ENCODE data around the gene PECR. TPM values are rescaled to one million over a fixed set of nuclear protein-coding genes. Genes with fewer than 3 reads are reported as not detected.

PECR gene
- total RNA-seq, 1 experiment from 2014 or later, result 13.9 TPM

DNA sequence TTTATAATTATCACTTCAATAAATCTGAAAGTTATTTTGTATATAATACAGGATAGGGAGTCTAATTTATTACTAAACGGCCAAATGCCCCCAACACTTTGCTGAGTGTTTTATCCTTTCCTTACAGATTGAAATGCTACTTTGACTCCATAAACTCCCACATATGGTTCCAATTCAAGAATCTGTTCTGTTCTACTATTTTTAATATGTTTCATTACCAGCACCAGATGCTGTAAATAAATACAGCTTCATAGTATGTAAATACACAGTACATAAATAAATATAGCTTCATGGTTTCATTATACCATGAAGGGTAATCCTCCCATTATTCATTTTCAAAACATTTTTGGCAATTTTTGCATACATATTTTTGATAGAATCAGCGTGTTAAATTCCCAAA is 34.2 kb downstream of the PECR start (continued):
- TF ChIP-seq, protein P1, sequence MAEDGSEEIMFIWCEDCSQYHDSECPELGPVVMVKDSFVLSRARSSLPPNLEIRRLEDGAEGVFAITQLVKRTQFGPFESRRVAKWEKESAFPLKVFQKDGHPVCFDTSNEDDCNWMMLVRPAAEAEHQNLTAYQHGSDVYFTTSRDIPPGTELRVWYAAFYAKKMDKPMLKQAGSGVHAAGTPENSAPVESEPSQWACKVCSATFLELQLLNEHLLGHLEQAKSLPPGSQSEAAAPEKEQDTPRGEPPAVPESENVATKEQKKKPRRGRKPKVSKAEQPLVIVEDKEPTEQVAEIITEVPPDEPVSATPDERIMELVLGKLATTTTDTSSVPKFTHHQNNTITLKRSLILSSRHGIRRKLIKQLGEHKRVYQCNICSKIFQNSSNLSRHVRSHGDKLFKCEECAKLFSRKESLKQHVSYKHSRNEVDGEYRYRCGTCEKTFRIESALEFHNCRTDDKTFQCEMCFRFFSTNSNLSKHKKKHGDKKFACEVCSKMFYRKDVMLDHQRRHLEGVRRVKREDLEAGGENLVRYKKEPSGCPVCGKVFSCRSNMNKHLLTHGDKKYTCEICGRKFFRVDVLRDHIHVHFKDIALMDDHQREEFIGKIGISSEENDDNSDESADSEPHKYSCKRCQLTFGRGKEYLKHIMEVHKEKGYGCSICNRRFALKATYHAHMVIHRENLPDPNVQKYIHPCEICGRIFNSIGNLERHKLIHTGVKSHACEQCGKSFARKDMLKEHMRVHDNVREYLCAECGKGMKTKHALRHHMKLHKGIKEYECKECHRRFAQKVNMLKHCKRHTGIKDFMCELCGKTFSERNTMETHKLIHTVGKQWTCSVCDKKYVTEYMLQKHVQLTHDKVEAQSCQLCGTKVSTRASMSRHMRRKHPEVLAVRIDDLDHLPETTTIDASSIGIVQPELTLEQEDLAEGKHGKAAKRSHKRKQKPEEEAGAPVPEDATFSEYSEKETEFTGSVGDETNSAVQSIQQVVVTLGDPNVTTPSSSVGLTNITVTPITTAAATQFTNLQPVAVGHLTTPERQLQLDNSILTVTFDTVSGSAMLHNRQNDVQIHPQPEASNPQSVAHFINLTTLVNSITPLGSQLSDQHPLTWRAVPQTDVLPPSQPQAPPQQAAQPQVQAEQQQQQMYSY (CRISPR knock-in tag; IDR thresholded peaks at IDR 0.05), result no peak

DNA sequence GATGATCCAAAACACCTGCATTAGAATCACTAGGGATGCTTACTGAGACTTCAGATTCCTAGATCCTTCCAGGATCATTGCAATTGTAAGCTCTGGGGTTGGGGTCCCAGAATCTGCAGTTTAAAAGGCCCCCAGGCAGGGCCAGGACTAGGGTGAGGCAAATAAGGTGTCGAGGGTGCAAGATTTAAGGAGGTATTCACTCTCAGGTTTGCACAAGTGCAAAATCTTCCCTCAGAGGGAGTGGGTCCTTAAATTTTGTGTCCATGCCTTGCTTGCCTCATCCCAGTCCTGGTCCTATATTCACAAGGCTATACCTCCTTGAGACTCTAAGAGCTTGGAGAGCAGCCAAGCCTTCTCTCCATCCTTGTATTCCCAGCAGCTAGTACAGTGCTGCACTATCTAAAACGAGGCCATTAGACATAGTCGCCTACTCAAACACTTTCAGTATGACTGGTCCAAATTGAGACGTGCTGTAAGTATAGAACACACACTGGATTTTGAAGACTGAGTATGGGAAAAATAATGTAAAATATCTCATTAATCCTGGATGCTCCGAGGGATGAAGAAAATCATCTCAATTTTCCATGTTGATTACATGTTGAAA is 36.6 kb downstream of the PECR start:
- no peak overlapping the region for H3K4me3 Mint-ChIP-seq
- ATAC-seq (no peak), DNase-seq (ENCODE audit: low spot score) (no peak)
- H3K27ac Mint-ChIP-seq, result no peak overlapping the region
- no peaks in the 10 kb centered on the region for H3K4me1 Mint-ChIP-seq
- no peaks in the 10 kb centered on the region for H3K27me3 Mint-ChIP-seq (ENCODE audit: low read depth)
- H3K9me3 Mint-ChIP-seq, result no peaks in the 10 kb centered on the region
- ChIA-PET POLR2A (no interaction called here), CTCF (interaction anchor here (1.5 to 2.3 kb wide), 2 partner anchors 11 to 21 kb away, joined by 4 to 7 read pairs; no protein-coding TSS in a partner anchor)
- peaks cover 24% of the 10 kb centered on the region for H3K36me3 Mint-ChIP-seq
- TF ChIP-seq GTF2I (CRISPR knock-in tag; conservative IDR thresholded peaks at IDR 0.05), result no peak
- TF ChIP-seq ZNF396 (CRISPR knock-in tag; IDR thresholded peaks at IDR 0.05; ENCODE audit: borderline replicate concordance), result no peak
- TF ChIP-seq OVOL2 (CRISPR knock-in tag; IDR thresholded peaks at IDR 0.05; ENCODE audit: borderline replicate concordance), result no peak
- TF ChIP-seq ATF1 (CRISPR knock-in tag; IDR thresholded peaks at IDR 0.05), result no peak
- no peak for TF ChIP-seq TCF7 (CRISPR knock-in tag; IDR thresholded peaks at IDR 0.05; ENCODE audit: low read depth)
- TF ChIP-seq ZNF138 (CRISPR knock-in tag; conservative IDR thresholded peaks at IDR 0.05), result no peak
- TF ChIP-seq ELF4 (CRISPR knock-in tag; IDR thresholded peaks at IDR 0.05; ENCODE audit: low read depth), result no peak
- TF ChIP-seq, protein P2, sequence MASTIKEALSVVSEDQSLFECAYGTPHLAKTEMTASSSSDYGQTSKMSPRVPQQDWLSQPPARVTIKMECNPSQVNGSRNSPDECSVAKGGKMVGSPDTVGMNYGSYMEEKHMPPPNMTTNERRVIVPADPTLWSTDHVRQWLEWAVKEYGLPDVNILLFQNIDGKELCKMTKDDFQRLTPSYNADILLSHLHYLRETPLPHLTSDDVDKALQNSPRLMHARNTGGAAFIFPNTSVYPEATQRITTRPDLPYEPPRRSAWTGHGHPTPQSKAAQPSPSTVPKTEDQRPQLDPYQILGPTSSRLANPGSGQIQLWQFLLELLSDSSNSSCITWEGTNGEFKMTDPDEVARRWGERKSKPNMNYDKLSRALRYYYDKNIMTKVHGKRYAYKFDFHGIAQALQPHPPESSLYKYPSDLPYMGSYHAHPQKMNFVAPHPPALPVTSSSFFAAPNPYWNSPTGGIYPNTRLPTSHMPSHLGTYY (CRISPR knock-in tag; IDR thresholded peaks at IDR 0.05), result no peak
- TF ChIP-seq ZNF263 (CRISPR knock-in tag; IDR thresholded peaks at IDR 0.05; ENCODE audit: low read depth), result no peak
- TF ChIP-seq, protein P3, sequence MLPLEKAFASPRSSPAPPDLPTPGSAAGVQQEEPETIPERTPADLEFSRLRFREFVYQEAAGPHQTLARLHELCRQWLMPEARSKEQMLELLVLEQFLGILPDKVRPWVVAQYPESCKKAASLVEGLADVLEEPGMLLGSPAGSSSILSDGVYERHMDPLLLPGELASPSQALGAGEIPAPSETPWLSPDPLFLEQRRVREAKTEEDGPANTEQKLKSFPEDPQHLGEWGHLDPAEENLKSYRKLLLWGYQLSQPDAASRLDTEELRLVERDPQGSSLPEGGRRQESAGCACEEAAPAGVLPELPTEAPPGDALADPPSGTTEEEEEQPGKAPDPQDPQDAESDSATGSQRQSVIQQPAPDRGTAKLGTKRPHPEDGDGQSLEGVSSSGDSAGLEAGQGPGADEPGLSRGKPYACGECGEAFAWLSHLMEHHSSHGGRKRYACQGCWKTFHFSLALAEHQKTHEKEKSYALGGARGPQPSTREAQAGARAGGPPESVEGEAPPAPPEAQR (CRISPR knock-in tag; IDR thresholded peaks at IDR 0.05), result no peak

DNA sequence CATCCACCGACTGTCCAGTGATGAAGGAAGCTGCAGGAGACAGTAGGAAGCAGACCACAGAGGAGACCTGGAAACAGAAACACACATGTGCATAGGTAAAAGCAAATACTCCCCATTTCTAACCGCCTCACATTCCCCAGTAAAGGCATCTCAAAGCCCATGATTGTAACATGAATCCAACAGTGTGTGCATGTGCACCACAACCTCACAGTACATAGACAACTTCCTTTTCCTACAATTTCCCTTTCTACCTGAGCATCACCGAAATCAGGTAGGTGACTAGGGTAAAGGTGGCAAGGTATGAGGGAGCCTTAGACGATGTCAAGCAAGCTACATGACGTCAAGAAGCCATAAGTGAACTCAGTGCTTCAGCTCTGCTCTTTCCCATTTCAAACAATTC is 37.7 kb downstream of the PECR start:
- ATAC-seq (no peak), DNase-seq (ENCODE audit: low spot score) (no peak)
- CTCF ChIA-PET, result interaction anchor here (1.5 to 2.3 kb wide), 2 partner anchors 10 to 20 kb away, joined by 4 to 7 read pairs; no protein-coding TSS in a partner anchor
- no peaks in the 10 kb centered on the region for H3K9me3 Mint-ChIP-seq
- no peak overlapping the region for H3K27ac Mint-ChIP-seq
- no peaks in the 10 kb centered on the region for H3K27me3 Mint-ChIP-seq (ENCODE audit: low read depth)
- POLR2A ChIA-PET, result no interaction called here
- H3K4me3 Mint-ChIP-seq, result no peak overlapping the region
- H3K4me1 Mint-ChIP-seq, result no peaks in the 10 kb centered on the region
- TF ChIP-seq SMAD4 (CRISPR knock-in tag; IDR thresholded peaks at IDR 0.05) (no peak), ZBTB21 (CRISPR knock-in tag; IDR thresholded peaks at IDR 0.05; ENCODE audit: borderline replicate concordance) (no peak), JAZF1 (CRISPR knock-in tag; IDR thresholded peaks at IDR 0.05) (no peak)
- TF ChIP-seq, protein P4, sequence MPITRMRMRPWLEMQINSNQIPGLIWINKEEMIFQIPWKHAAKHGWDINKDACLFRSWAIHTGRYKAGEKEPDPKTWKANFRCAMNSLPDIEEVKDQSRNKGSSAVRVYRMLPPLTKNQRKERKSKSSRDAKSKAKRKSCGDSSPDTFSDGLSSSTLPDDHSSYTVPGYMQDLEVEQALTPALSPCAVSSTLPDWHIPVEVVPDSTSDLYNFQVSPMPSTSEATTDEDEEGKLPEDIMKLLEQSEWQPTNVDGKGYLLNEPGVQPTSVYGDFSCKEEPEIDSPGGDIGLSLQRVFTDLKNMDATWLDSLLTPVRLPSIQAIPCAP (CRISPR knock-in tag; IDR thresholded peaks at IDR 0.05), result no peak
- TF ChIP-seq, protein P5, sequence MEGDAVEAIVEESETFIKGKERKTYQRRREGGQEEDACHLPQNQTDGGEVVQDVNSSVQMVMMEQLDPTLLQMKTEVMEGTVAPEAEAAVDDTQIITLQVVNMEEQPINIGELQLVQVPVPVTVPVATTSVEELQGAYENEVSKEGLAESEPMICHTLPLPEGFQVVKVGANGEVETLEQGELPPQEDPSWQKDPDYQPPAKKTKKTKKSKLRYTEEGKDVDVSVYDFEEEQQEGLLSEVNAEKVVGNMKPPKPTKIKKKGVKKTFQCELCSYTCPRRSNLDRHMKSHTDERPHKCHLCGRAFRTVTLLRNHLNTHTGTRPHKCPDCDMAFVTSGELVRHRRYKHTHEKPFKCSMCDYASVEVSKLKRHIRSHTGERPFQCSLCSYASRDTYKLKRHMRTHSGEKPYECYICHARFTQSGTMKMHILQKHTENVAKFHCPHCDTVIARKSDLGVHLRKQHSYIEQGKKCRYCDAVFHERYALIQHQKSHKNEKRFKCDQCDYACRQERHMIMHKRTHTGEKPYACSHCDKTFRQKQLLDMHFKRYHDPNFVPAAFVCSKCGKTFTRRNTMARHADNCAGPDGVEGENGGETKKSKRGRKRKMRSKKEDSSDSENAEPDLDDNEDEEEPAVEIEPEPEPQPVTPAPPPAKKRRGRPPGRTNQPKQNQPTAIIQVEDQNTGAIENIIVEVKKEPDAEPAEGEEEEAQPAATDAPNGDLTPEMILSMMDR (IDR thresholded peaks at IDR 0.05), result no peak
- TF ChIP-seq, protein P6, sequence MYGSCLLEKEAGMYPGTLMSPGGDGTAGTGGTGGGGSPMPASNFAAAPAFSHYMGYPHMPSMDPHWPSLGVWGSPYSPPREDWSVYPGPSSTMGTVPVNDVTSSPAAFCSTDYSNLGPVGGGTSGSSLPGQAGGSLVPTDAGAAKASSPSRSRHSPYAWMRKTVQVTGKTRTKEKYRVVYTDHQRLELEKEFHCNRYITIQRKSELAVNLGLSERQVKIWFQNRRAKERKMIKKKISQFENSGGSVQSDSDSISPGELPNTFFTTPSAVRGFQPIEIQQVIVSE (CRISPR knock-in tag; IDR thresholded peaks at IDR 0.05; ENCODE audit: borderline replicate concordance), result no peak
- H3K36me3 Mint-ChIP-seq, result peaks cover 28% of the 10 kb centered on the region
